ENCODE results near the gene VPS54.
A peak's percentile ranks its signal among the peaks of the same experiment; 100 is the strongest.

VPS54 gene

GRCh38 chr2:64019083-64019974 is at the start of gene VPS54:
Gene VPS54 (minus strand): TSS chr2:64019428. CDS start chr2:63983999, 35,429 bp downstream.
- DNase-seq (ENCODE audit: low read depth in 2 of 2), result peak; percentile 14 to 41

- DNase-seq (ENCODE audit: low read depth in 2 of 2), result no peak
Measured at GRCh38 chr2:64067326-64067725, 48.1 kb upstream of the VPS54 start.

- DNase-seq (ENCODE audit: low read depth in 2 of 2), result no peak
Measured at GRCh38 chr2:64065516-64065915, 46.3 kb upstream of the VPS54 start.

GRCh38 chr2:64063924-64064331 is 44.7 kb upstream of the VPS54 start:
- DNase-seq (ENCODE audit: low read depth in 2 of 2), result no peak

GRCh38 chr2:64063454-64063853 is 44.2 kb upstream of the VPS54 start:
- no peak for DNase-seq (ENCODE audit: low read depth in 2 of 2)

GRCh38 chr2:64062840-64063239 is 43.6 kb upstream of the VPS54 start:
- no peak for DNase-seq (ENCODE audit: low read depth in 2 of 2)

GRCh38 chr2:64059270-64059669 is 40.0 kb upstream of the VPS54 start:
- no peak for DNase-seq (ENCODE audit: low read depth in 2 of 2)

GRCh38 chr2:64056021-64056420 is 36.8 kb upstream of the VPS54 start:
- DNase-seq (ENCODE audit: low read depth in 2 of 2), result no peak

- no peak for DNase-seq (ENCODE audit: low read depth in 2 of 2)
Measured at GRCh38 chr2:64054161-64054915, 35.1 kb upstream of the VPS54 start.

GRCh38 chr2:64052463-64053241 is 33.4 kb upstream of the VPS54 start:
- DNase-seq (ENCODE audit: low read depth in 2 of 2), result peak in 1 of 2 donors; percentile 1

- DNase-seq (ENCODE audit: low read depth in 2 of 2), result peak; percentile 32 to 35
Measured at GRCh38 chr2:64049633-64050220, 30.5 kb upstream of the VPS54 start.

GRCh38 chr2:64045938-64046337 is 26.7 kb upstream of the VPS54 start:
- DNase-seq (ENCODE audit: low read depth in 2 of 2), result no peak

- no peak for DNase-seq (ENCODE audit: low read depth in 2 of 2)
Measured at GRCh38 chr2:64040161-64040560, 20.9 kb upstream of the VPS54 start.

- DNase-seq (ENCODE audit: low read depth in 2 of 2), result no peak
Measured at GRCh38 chr2:64036034-64036705, 16.9 kb upstream of the VPS54 start.

GRCh38 chr2:64035072-64035942 is 16.1 kb upstream of the VPS54 start:
- no peak for DNase-seq (ENCODE audit: low read depth in 2 of 2)

GRCh38 chr2:64029116-64029665 is 10.0 kb upstream of the VPS54 start:
- DNase-seq (ENCODE audit: low read depth in 2 of 2), result no peak

- DNase-seq (ENCODE audit: low read depth in 2 of 2), result no peak
Measured at GRCh38 chr2:64025741-64026140, 6.5 kb upstream of the VPS54 start.

GRCh38 chr2:64024259-64024949 is 5.2 kb upstream of the VPS54 start:
- DNase-seq (ENCODE audit: low read depth in 2 of 2), result no peak

All from stimulated activated CD8-positive, alpha-beta memory T cell treated with anti-CD3 and anti-CD28 coated beads, Interleukin-2, amount 100 ng/mL, for 1 hour (primary cell).